HepG2 (cell line): ENCODE measurements around the gene EARS2. TPM values are rescaled to one million over a fixed set of nuclear protein-coding genes. Genes with fewer than 3 reads are reported as not detected.

Source experiments
- AKAP8 ChIP-seq: sonication (generic); formaldehyde crosslinking; IDR thresholded peaks from 2 replicates; pipeline ENCODE4 v1.5.1; 2020; ENCODE audit warnings: mild to moderate bottlenecking, missing genetic modification reagents
- ARHGAP35 ChIP-seq: sonication (generic); formaldehyde crosslinking; IDR thresholded peaks from 2 replicates; pipeline ENCODE4 v1.9.0; 2022; ENCODE audit warnings: mild to moderate bottlenecking, inconsistent platforms, moderate library complexity, missing genetic modification reagents, borderline replicate concordance
- DMAP1 ChIP-seq: IDR thresholded peaks from 2 replicates; pipeline ENCODE4 v1.6.1; 2016
- EP300 ChIP-seq, 3 experiments: sonication (generic) in 1 of 3; formaldehyde crosslinking in 1 of 3; IDR thresholded peaks; 2 replicates each; pipeline versions ENCODE4 v1.5.1 to v1.6.1; 2011 to 2020; ENCODE audit warnings: low read depth in 2 of 3, low read length in 2 of 3, borderline replicate concordance in 1 of 3, improper control_type of control experiment in 1 of 3, mild to moderate bottlenecking in 1 of 3, missing genetic modification reagents in 1 of 3, moderate library complexity in 1 of 3
- HNRNPK ChIP-seq: fragments of 200-400 bp; formaldehyde crosslinking; IDR thresholded peaks from 2 replicates; pipeline ENCODE4 v1.6.1; 2018; ENCODE audit warnings: low read length, low read depth, moderate library complexity, mild to moderate bottlenecking; ENCODE audit not compliant: poor library complexity, severe bottlenecking
- KLF15 ChIP-seq: sonication (generic); formaldehyde crosslinking; IDR thresholded peaks from 2 replicates; pipeline ENCODE4 v1.8.1; 2023; ENCODE audit warnings: borderline replicate concordance, mild to moderate bottlenecking, inconsistent platforms, missing genetic modification reagents, mixed read lengths
- NFKB2 ChIP-seq: sonication (generic); formaldehyde crosslinking; IDR thresholded peaks from 2 replicates; pipeline ENCODE4 v1.4.0; 2020; ENCODE audit warnings: missing genetic modification reagents, borderline replicate concordance
- NFRKB ChIP-seq: fragments of 450-650 bp; IDR thresholded peaks from 2 replicates; pipeline ENCODE4 v1.6.1; 2017
- PCBP2 ChIP-seq: fragments of 200-400 bp; formaldehyde crosslinking; optimal IDR thresholded peaks from 2 replicates; pipeline ENCODE3; 2018; ENCODE audit warnings: low read length, low read depth; ENCODE audit not compliant: poor library complexity, severe bottlenecking
- RELA ChIP-seq: sonication (generic); formaldehyde crosslinking; IDR thresholded peaks from 2 replicates; pipeline ENCODE4 v1.4.0; 2020; ENCODE audit warnings: missing genetic modification reagents
- SIX1 ChIP-seq: sonication (generic); formaldehyde crosslinking; IDR thresholded peaks from 2 replicates; pipeline ENCODE4 v1.4.0; 2020; ENCODE audit warnings: missing genetic modification reagents, borderline replicate concordance
- STAG1 ChIP-seq: sonication (generic); formaldehyde crosslinking; IDR thresholded peaks from 2 replicates; pipeline ENCODE4 v1.4.0; 2020; ENCODE audit warnings: missing genetic modification reagents
- ZNF232 ChIP-seq: sonication (generic); formaldehyde crosslinking; IDR thresholded peaks from 2 replicates; pipeline ENCODE4 v1.4.0; 2020; ENCODE audit warnings: missing genetic modification reagents, borderline replicate concordance
- ZNF264 ChIP-seq: sonication (generic); formaldehyde crosslinking; IDR thresholded peaks from 2 replicates; pipeline ENCODE4 v1.4.0; 2020; ENCODE audit warnings: missing genetic modification reagents
- ZNF558 ChIP-seq: sonication (generic); formaldehyde crosslinking; IDR thresholded peaks from 2 replicates; pipeline ENCODE4 v1.9.0; 2022; ENCODE audit warnings: mild to moderate bottlenecking, missing genetic modification reagents, borderline replicate concordance
- ZNF577 ChIP-seq: sonication (generic); formaldehyde crosslinking; IDR thresholded peaks from 2 replicates; pipeline ENCODE4 v1.4.0; 2020; ENCODE audit warnings: mild to moderate bottlenecking, low read depth, missing genetic modification reagents, borderline replicate concordance
- ZNF660 ChIP-seq: sonication (generic); formaldehyde crosslinking; IDR thresholded peaks from 2 replicates; pipeline ENCODE4 v1.5.1; 2020; ENCODE audit warnings: mild to moderate bottlenecking, low read depth, missing genetic modification reagents, borderline replicate concordance
- ZNF761 ChIP-seq: sonication (generic); formaldehyde crosslinking; conservative IDR thresholded peaks from 2 replicates; pipeline ENCODE4 v1.4.0; 2020; ENCODE audit warnings: mild to moderate bottlenecking, missing genetic modification reagents
- polyA plus RNA-seq, 8 experiments: library from polyadenylated mRNA; depleted of rRNA in 3 of 8; stranded (reverse) in 7 of 8; unstranded in 1 of 8; fragments of >200 nt; fragmentation: Illumina TruSeq in 4 of 8; extraction: Trizol in 4 of 8; gene quantifications; 2 replicates each; pipeline versions ENCODE4 v1.2.1 to v1.2.3, GENCODE V29; 2011 to 2016; ENCODE audit warnings: low read depth in 4 of 8, missing spikeins in 1 of 8, mixed read lengths in 1 of 8; ENCODE audit not compliant: insufficient read depth in 1 of 8
- total RNA-seq, 5 experiments: library from RNA; depleted of rRNA; stranded (reverse); fragments of >200 nt; fragmentation: Illumina TruSeq; extraction: Trizol; gene quantifications; 2 replicates each; pipeline ENCODE4 v1.2.3, GENCODE V29; 2016; ENCODE audit warnings: low read depth in 1 of 5
- TF ChIP-seq, protein P1 (sequence below), 2 experiments: sonication (generic) in 1 of 2; formaldehyde crosslinking in 1 of 2; IDR thresholded peaks; 2 replicates each; pipeline versions ENCODE4 v1.5.1 to v1.6.1; 2011 to 2020; ENCODE audit warnings: borderline replicate concordance in 1 of 2, low read depth in 1 of 2, low read length in 1 of 2, mild to moderate bottlenecking in 1 of 2, missing genetic modification reagents in 1 of 2, moderate library complexity in 1 of 2
- TF ChIP-seq, protein P2 (sequence below): sonication (generic); formaldehyde crosslinking; IDR thresholded peaks from 2 replicates; pipeline ENCODE4 v1.9.0; 2021; ENCODE audit warnings: missing genetic modification reagents, mild to moderate bottlenecking, borderline replicate concordance
- TF ChIP-seq, protein P3 (sequence below): sonication (generic); formaldehyde crosslinking; IDR thresholded peaks from 2 replicates; pipeline ENCODE4 v1.8.0; 2022; ENCODE audit warnings: mild to moderate bottlenecking, missing genetic modification reagents, moderate library complexity
- TF ChIP-seq, protein P4 (sequence below): sonication (generic); formaldehyde crosslinking; IDR thresholded peaks from 2 replicates; pipeline ENCODE4 v1.8.1; 2023; ENCODE audit warnings: mild to moderate bottlenecking, moderate library complexity, missing genetic modification reagents

The EARS2 gene
- total and polyA plus RNA-seq, 2 of the 13 experiments (the other 11 are each of a cell fraction or from before 2014, with no cell fraction given) = 49.4 to 80.4 TPM

DNA sequence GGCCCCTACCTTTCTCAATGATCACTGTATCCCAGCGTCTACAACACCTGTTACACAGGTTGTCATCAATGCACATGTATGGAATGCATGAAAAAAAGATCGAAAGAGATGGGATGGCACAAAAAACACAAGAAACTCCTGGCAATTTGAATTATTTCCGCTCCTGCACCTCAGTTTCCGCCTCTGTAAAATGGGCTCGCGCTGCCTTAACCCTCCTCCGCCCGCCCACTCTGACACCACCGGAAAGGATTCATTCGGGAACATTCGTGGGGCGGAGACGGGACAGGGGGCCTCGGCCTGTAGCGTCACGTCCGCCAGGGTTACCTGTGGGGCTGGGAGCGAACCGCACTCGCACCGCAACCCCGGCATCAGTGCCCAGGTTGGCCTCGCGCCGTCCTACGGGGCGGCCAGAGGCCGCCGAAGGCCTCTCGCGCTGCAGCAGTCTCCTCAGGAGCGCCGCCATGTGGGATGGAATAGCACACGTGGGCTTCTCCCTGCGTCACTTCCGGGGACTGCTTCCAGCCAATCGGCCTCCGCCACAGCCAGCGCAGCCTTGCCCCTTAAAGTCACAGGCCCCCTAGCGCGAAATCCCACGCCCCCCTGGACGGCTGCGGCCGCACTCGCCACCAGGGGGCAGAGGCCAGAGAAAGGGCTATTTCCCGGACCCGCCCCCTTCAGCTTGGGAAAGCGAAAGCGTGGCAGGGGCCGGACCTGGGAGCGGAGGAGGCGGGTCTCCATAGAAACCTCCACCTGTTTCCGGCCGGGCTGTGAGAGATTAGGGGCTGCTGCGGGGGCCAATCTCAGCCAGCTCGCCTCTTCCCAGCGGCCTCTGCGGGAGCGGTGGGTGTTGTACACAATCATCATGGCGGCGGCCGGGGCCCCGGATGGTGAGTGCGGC lies at the start of gene EARS2, which contains the start of gene UBFD1 (continued):
- TF ChIP-seq HNRNPK (peak; percentile 86), ARHGAP35 (CRISPR knock-in tag) (peak; percentile 83; the same call in 1 of the 2 replicates), KLF15 (CRISPR knock-in tag) (peak; percentile 98), PCBP2 (no peak), ZNF264 (CRISPR knock-in tag) (peak; percentile 91; the same call in 1 of the 2 replicates), ZNF558 (0 out of 2 replicates have a peak, but pooled peaks have one; percentile 1), RELA (peak; percentile 72; the same call in 1 of the 2 replicates), ZNF761 (0 out of 2 replicates have a peak, but pooled peaks have one; percentile 73), NFRKB (no peak), ZNF232 (CRISPR knock-in tag) (peak; percentile 94), AKAP8 (CRISPR knock-in tag) (no peak; the same call in 1 of the 2 replicates), ZNF660 (no peak), DMAP1 (peak; percentile 100), ZNF577 (CRISPR knock-in tag) (peak; percentile 94; the same call in 1 of the 2 replicates), SIX1 (CRISPR knock-in tag) (no peak; the same call in 1 of the 2 replicates), EP300 (IDR thresholded peaks at IDR 0.05; ENCODE audit: low read depth in 2 of 2, low read length in 2 of 2) (peak in 1 of 2 experiments; percentile 70; a peak in 3 of 4 replicates), EP300 (CRISPR knock-in tag; IDR thresholded peaks at IDR 0.05; ENCODE audit: borderline replicate concordance) (peak; percentile 51; the same call in 1 of the 2 replicates), STAG1 (CRISPR knock-in tag) (peak; percentile 58), NFKB2 (CRISPR knock-in tag) (peak; percentile 98)
- TF ChIP-seq, protein P1, sequence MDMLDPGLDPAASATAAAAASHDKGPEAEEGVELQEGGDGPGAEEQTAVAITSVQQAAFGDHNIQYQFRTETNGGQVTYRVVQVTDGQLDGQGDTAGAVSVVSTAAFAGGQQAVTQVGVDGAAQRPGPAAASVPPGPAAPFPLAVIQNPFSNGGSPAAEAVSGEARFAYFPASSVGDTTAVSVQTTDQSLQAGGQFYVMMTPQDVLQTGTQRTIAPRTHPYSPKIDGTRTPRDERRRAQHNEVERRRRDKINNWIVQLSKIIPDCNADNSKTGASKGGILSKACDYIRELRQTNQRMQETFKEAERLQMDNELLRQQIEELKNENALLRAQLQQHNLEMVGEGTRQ (IDR thresholded peaks at IDR 0.05; ENCODE audit: low read depth, low read length) = peak; percentile 95
- TF ChIP-seq, protein P1 (CRISPR knock-in tag; IDR thresholded peaks at IDR 0.05; ENCODE audit: borderline replicate concordance) = peak; percentile 97
- TF ChIP-seq, protein P2, sequence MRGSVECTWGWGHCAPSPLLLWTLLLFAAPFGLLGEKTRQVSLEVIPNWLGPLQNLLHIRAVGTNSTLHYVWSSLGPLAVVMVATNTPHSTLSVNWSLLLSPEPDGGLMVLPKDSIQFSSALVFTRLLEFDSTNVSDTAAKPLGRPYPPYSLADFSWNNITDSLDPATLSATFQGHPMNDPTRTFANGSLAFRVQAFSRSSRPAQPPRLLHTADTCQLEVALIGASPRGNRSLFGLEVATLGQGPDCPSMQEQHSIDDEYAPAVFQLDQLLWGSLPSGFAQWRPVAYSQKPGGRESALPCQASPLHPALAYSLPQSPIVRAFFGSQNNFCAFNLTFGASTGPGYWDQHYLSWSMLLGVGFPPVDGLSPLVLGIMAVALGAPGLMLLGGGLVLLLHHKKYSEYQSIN = 0 out of 2 replicates have a peak, but pooled peaks have one; percentile 4
- TF ChIP-seq, protein P3, sequence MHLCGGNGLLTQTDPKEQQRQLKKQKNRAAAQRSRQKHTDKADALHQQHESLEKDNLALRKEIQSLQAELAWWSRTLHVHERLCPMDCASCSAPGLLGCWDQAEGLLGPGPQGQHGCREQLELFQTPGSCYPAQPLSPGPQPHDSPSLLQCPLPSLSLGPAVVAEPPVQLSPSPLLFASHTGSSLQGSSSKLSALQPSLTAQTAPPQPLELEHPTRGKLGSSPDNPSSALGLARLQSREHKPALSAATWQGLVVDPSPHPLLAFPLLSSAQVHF (CRISPR knock-in tag) = peak; percentile 86; the same call in 1 of the 2 replicates
- TF ChIP-seq, protein P4, sequence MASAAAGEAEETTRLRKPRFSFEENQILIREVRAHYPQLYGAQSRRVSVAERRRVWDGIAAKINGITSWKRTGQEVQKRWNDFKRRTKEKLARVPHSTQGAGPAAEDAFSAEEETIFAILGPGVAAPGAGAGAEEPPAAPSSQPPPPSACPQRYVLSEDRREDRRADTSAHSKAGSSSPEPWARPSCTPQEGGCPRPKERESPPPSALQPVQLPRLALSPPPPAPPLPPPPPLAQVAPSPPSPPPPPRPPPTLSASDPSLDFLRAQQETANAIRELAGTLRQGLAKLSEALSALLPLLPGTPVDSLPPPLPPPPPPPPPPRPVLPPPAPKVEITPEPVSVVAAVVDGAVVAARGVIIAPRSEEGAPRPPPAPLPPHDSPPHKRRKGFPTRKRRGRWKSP = peak; percentile 93
